Panc1 (cell line): ENCODE data around the gene DYNLRB1.

Experiments
- POLR2AphosphoS5 ChIP-seq: IDR thresholded peaks from 2 replicates; pipeline ENCODE4 v1.6.1; 2012; ENCODE audit warnings: mild to moderate bottlenecking, low read depth, low read length, moderate library complexity
- SIN3A ChIP-seq: IDR thresholded peaks from 2 replicates; pipeline ENCODE4 v1.6.1; 2012; ENCODE audit warnings: low read depth, mild to moderate bottlenecking, low read length, moderate library complexity, borderline replicate concordance; ENCODE audit not compliant: insufficient read depth
- TCF7L2 ChIP-seq: IDR thresholded peaks from 2 replicates; pipeline ENCODE4 v1.6.1; 2011; ENCODE audit warnings: mild to moderate bottlenecking, low read depth, low read length, inconsistent platforms
- TF ChIP-seq, protein P1 (sequence below): fragments of 450-650 bp; IDR thresholded peaks from 2 replicates; pipeline ENCODE4 v1.5.1; 2017; ENCODE audit warnings: mild to moderate bottlenecking
- TF ChIP-seq, protein P2 (sequence below), 2 experiments: IDR thresholded peaks; 2 replicates each; pipeline ENCODE4 v1.6.1; 2011 to 2012; ENCODE audit warnings: low read depth in 2 of 2, control low read depth in 1 of 2, low read length in 1 of 2, mild to moderate bottlenecking in 1 of 2, moderate library complexity in 1 of 2; ENCODE audit not compliant: insufficient read depth in 1 of 2

DNA sequence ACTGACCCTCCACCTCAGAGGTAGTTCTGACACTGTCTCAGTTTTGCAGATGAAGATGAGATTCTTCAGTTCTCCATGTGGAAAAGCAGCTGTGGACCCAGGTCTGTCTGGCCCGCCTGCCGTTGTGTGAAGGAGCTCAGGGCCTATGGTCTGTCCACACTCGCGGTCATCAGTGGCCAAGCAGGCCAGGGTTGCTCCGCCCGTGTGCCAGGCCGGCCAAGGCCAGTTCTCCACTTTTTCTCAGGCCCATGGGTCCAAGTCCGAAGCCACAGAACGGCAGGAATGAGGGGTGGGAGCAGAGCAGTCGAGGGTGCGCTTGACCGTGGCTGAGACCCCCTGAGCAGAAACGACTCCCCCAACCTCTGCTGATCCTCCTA lies 33.7 kb downstream of the DYNLRB1 start:
- TF ChIP-seq, protein P1, sequence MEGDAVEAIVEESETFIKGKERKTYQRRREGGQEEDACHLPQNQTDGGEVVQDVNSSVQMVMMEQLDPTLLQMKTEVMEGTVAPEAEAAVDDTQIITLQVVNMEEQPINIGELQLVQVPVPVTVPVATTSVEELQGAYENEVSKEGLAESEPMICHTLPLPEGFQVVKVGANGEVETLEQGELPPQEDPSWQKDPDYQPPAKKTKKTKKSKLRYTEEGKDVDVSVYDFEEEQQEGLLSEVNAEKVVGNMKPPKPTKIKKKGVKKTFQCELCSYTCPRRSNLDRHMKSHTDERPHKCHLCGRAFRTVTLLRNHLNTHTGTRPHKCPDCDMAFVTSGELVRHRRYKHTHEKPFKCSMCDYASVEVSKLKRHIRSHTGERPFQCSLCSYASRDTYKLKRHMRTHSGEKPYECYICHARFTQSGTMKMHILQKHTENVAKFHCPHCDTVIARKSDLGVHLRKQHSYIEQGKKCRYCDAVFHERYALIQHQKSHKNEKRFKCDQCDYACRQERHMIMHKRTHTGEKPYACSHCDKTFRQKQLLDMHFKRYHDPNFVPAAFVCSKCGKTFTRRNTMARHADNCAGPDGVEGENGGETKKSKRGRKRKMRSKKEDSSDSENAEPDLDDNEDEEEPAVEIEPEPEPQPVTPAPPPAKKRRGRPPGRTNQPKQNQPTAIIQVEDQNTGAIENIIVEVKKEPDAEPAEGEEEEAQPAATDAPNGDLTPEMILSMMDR = no peak
- no peak for TF ChIP-seq POLR2AphosphoS5
- no peak for TF ChIP-seq SIN3A
- TF ChIP-seq, protein P2, sequence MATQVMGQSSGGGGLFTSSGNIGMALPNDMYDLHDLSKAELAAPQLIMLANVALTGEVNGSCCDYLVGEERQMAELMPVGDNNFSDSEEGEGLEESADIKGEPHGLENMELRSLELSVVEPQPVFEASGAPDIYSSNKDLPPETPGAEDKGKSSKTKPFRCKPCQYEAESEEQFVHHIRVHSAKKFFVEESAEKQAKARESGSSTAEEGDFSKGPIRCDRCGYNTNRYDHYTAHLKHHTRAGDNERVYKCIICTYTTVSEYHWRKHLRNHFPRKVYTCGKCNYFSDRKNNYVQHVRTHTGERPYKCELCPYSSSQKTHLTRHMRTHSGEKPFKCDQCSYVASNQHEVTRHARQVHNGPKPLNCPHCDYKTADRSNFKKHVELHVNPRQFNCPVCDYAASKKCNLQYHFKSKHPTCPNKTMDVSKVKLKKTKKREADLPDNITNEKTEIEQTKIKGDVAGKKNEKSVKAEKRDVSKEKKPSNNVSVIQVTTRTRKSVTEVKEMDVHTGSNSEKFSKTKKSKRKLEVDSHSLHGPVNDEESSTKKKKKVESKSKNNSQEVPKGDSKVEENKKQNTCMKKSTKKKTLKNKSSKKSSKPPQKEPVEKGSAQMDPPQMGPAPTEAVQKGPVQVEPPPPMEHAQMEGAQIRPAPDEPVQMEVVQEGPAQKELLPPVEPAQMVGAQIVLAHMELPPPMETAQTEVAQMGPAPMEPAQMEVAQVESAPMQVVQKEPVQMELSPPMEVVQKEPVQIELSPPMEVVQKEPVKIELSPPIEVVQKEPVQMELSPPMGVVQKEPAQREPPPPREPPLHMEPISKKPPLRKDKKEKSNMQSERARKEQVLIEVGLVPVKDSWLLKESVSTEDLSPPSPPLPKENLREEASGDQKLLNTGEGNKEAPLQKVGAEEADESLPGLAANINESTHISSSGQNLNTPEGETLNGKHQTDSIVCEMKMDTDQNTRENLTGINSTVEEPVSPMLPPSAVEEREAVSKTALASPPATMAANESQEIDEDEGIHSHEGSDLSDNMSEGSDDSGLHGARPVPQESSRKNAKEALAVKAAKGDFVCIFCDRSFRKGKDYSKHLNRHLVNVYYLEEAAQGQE (IDR thresholded peaks at IDR 0.05; ENCODE audit: insufficient read depth in 1 of 2, low read depth in 2 of 2, low read length in 1 of 2) = no peak
- no peak for TF ChIP-seq TCF7L2
